Fibroblast of the aortic adventitia (primary cell): Measurements from ENCODE around the gene OTX1. TPM values are rescaled to one million over a fixed set of nuclear protein-coding genes. Genes with fewer than 3 reads are reported as not detected.

Source experiments
- DNase-seq: peaks from one replicate; pipeline ENCODE4 v3.0.0-alpha.2; 2010; ENCODE audit warnings: low read depth
- H3K4me3 ChIP-seq: 2 replicates; pipeline ENCODE4 v1.5.1; 2011; ENCODE audit warnings: low read depth, mild to moderate bottlenecking, control low read depth, low read length, moderate library complexity
- total RNA-seq: library from RNA; depleted of rRNA; stranded (reverse); fragments of >200 nt; gene quantifications from 2 replicates; pipeline ENCODE4 v1.2.3, GENCODE V29; 2012; ENCODE audit warnings: low replicate concordance
- TF ChIP-seq, protein P1 (sequence below): IDR thresholded peaks from 2 replicates; pipeline ENCODE4 v1.5.1; 2011; ENCODE audit warnings: mild to moderate bottlenecking, low read length, control low read depth, inconsistent platforms; ENCODE audit not compliant: insufficient read depth

Gene OTX1
- total RNA-seq, 1 donor: 0.27 TPM

DNA sequence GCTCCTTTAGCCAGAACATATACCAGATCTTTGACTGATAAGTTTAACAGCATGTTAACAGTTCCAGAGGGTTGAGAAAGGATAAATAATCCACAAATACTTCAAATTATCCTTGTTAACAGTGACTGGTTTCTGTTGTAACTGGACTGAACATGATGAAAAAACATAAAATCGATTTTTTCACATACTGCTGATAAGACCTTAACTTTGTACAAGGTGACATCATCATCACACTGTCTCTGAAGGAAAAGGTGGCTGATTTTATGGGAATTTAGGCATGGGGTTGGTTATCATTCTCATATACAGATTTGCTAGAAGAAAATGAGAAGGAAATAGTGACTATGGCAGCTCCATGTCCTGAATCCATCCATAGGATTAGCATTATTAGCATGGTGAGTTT is 36.1 kb downstream of the OTX1 start:
- no peak overlapping the region for H3K4me3 ChIP-seq
- DNase-seq: no peak
- TF ChIP-seq, protein P1, sequence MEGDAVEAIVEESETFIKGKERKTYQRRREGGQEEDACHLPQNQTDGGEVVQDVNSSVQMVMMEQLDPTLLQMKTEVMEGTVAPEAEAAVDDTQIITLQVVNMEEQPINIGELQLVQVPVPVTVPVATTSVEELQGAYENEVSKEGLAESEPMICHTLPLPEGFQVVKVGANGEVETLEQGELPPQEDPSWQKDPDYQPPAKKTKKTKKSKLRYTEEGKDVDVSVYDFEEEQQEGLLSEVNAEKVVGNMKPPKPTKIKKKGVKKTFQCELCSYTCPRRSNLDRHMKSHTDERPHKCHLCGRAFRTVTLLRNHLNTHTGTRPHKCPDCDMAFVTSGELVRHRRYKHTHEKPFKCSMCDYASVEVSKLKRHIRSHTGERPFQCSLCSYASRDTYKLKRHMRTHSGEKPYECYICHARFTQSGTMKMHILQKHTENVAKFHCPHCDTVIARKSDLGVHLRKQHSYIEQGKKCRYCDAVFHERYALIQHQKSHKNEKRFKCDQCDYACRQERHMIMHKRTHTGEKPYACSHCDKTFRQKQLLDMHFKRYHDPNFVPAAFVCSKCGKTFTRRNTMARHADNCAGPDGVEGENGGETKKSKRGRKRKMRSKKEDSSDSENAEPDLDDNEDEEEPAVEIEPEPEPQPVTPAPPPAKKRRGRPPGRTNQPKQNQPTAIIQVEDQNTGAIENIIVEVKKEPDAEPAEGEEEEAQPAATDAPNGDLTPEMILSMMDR: no peak

DNA sequence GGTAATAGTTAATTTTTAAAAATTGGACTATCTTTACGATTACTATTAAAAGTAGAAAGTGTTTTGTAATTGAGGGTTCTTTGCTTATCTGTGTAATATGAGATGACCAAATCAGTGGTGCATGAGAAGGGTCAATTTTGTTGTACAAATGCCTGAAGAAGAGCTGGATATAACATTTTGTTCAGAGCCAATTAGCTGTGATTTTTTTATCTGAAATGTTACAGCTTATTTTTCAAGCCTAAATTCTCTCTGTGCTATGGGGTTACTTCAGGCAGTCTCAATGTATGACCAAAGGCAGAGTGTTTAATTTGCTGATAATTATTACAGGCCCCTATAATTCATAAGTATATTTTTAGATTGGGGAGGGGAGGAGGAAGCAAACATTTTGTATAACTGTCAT is 41.8 kb downstream of the OTX1 start:
- no peak for DNase-seq
- TF ChIP-seq, protein P1: no peak

DNA sequence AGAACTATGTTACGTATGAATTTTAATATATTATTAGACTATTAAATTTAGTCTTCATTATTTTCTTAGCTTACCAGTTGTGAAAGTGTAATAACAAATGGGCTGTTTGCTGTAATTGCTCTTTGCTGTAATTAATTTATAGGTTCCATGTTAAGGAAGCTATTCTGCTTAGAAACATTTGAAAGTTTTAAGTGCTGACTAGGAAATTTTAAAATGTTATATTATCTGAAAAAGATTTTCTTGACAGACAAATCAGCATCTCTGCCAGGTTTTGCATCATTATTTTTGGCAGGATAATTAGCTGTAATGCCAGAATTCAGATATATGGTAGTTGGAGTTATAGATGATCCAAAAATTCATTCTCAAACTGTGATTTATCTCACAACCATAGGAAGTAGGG is 42.2 kb downstream of the OTX1 start:
- no peak overlapping the region for H3K4me3 ChIP-seq
- DNase-seq: no peak
- TF ChIP-seq, protein P1: no peak

More for the DNA sequence above, 41.8 kb downstream of the OTX1 start:
- no peak overlapping the region for H3K4me3 ChIP-seq

DNA sequence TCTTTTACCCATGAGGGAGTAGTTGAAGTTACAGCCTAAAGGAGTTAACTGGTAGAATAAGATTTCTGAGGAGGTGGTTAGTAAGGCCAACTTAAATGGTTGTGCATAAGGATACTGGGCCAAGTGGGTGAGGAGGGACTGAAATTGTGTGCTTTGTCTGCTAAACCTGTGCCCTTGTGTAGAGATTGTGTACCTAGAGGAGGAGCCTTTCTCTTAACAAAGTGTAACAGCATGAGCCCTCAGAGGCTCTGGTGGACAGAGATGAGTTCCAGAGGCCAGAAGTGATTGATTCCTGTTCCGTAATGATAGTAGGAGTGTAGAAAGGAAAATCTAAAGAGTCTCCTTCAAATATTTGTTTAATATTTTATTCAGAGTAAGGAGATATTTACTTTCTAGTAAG is 42.9 kb downstream of the OTX1 start:
- DNase-seq: no peak
- H3K4me3 ChIP-seq: no peak overlapping the region
- TF ChIP-seq, protein P1: no peak

DNA sequence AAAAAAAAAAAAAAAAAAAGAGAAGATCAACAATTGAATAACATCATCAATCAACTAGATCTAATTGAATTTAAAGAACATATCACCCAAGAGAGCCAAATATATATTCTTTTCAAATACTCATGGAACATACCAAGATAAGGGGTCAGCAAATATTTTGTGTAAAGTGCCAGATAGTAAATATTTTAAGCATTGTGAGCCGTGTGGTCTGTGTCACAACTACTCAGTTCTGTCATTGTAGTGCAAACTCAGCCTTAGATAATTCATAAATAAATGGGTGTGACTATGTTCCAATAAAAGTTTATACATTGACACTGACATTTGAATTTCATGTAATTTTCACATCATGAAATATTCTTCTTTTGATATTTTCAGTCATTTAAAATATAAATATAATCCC is 45.9 kb downstream of the OTX1 start:
- no peak overlapping the region for H3K4me3 ChIP-seq
- DNase-seq: no peak
- TF ChIP-seq, protein P1: no peak

DNA sequence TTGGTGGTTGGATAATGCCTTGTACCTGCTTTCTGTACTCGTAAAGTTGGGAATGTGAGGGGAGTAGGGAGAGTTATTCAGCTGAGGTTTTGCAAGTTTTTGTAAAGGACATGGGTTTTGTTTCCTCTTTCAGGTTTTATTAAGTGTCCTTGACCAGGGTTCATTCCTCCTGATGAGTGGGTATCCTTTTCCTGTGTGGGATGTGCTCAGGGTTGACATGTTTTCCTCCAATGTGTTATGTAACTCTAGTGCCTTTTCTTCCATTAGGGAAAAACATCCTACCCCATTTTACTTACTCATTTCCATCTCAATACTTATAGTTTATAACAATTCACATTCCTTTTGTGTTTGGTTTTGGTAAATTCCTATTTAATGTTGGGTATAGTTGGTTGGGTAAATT is 48.4 kb downstream of the OTX1 start:
- H3K4me3 ChIP-seq: no peak overlapping the region
- no peak for DNase-seq
- TF ChIP-seq, protein P1: no peak

DNA sequence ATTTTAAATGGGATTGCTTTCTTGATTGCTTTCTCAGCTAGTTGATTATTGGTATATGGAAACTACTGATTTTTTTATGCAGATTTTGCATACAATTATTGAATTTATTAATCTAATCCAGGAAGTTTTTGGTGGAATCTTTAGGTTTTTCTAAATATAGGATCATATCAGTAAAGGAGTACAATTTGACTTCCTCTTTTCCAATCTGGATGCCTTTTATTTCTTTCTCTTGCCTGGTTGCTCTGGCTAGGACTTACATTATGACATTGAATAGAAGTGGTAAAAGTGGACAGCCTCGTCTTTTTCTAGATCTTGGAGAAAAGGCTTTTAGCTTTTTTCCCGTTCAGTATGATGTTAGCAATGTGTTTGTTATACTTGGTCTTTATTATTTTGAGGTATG is 51.3 kb downstream of the OTX1 start:
- TF ChIP-seq, protein P1: no peak
- no peak overlapping the region for H3K4me3 ChIP-seq
- no peak for DNase-seq
